ENCODE measurements around the gene NUPR2.
"Not testable (repeated sequence)": the region's sequence is repeated elsewhere in the genome, so short reads cannot be mapped to it uniquely, and the experiment has no call there.

NUPR2 gene

DNA sequence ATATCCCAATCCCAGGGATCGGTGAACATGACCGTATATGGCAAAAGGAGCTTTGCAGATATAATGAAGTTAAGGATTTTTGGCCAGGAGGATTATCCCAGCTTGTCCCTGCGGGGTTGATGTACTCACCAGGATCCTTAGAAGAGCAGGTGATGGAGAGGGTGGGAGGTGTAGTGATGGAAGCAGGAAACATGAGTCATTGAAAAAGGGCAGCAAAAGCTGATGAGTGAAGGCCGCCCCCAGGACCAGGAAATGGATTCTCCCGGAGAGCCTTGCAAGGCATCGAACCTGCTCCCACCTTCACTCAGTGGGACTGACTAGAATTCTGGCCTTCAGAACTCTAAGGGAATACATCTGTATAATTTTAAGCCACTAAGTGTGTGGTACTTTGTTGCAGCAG lies 5.2 kb upstream of the NUPR2 start:
- H3K27ac ChIP-seq = no peak overlapping the region
- peaks cover 17% of the 10 kb centered on the region for H3K27me3 ChIP-seq
- no peaks in the 10 kb centered on the region for H3K9me3 ChIP-seq
- TF ChIP-seq, protein P1, sequence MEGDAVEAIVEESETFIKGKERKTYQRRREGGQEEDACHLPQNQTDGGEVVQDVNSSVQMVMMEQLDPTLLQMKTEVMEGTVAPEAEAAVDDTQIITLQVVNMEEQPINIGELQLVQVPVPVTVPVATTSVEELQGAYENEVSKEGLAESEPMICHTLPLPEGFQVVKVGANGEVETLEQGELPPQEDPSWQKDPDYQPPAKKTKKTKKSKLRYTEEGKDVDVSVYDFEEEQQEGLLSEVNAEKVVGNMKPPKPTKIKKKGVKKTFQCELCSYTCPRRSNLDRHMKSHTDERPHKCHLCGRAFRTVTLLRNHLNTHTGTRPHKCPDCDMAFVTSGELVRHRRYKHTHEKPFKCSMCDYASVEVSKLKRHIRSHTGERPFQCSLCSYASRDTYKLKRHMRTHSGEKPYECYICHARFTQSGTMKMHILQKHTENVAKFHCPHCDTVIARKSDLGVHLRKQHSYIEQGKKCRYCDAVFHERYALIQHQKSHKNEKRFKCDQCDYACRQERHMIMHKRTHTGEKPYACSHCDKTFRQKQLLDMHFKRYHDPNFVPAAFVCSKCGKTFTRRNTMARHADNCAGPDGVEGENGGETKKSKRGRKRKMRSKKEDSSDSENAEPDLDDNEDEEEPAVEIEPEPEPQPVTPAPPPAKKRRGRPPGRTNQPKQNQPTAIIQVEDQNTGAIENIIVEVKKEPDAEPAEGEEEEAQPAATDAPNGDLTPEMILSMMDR (IDR thresholded peaks at IDR 0.05) = no peak
- no peaks in the 10 kb centered on the region for H3K36me3 ChIP-seq
- no peaks in the 10 kb centered on the region for H3K4me1 ChIP-seq (ENCODE audit: control insufficient read depth in 1 of 2, insufficient read depth in 1 of 2, low read depth in 1 of 2, low read length in 1 of 2)
- H3K4me3 ChIP-seq (ENCODE audit: low read depth in 1 of 2, low read length in 1 of 2) = no peak overlapping the region

DNA sequence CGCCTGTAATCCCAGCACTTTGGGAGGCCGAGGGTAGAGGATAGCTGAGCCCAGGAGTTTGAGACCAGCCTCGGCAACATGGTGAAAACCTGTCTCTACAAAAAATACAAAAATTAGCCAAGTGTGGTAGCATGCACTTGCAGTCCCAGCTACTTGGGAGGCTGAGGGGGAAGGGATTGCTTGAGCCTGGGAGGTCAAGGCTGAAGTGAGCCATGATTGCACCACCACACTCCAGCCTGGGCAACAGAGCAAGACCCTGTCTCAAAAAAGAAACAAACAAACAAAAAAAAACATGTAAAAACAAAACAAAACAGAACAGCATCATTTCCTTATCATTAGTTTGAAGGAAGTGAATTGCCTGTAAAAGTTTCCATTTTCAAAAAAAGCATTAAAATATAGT lies 4.0 kb downstream of the NUPR2 start:
- not testable (repeated sequence) for H3K36me3 ChIP-seq; H3K4me1 ChIP-seq (ENCODE audit: control insufficient read depth in 1 of 2, insufficient read depth in 1 of 2, low read depth in 1 of 2, low read length in 1 of 2); H3K27ac ChIP-seq; H3K4me3 ChIP-seq (ENCODE audit: low read depth in 1 of 2, low read length in 1 of 2); H3K9me3 ChIP-seq
- peaks cover 85% of the 10 kb centered on the region for H3K27me3 ChIP-seq

DNA sequence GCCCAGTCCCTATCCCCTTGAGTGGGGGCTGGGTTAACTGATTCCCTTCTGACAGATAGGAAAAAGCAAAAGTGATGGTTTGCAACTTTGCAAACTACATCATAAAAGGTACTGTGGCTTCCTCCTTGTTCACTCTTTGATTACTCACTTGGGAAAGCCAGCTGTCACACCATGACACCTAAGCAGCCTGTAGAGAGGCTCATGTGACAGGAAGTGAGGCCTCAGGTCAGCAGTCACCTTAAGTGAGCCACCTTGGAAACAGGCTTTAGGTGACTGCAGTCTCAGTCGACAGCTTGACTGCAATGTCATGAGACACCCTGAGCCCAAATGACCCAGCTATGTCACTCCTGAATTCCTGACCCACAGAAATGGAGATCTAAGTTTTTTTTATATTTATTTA lies 5.6 kb downstream of the NUPR2 start:
- no peak overlapping the region for H3K27ac ChIP-seq
- peaks cover 69% of the 10 kb centered on the region for H3K27me3 ChIP-seq
- peaks cover 9 to 16% of the 10 kb centered on the region in 2 experiments for H3K4me1 ChIP-seq (ENCODE audit: control insufficient read depth in 1 of 2, insufficient read depth in 1 of 2, low read depth in 1 of 2, low read length in 1 of 2)
- no peaks in the 10 kb centered on the region for H3K9me3 ChIP-seq
- no peaks in the 10 kb centered on the region for H3K36me3 ChIP-seq
- TF ChIP-seq, protein P1 (IDR thresholded peaks at IDR 0.05) = no peak
- no peak overlapping the region for H3K4me3 ChIP-seq (ENCODE audit: low read depth in 1 of 2, low read length in 1 of 2)

DNA sequence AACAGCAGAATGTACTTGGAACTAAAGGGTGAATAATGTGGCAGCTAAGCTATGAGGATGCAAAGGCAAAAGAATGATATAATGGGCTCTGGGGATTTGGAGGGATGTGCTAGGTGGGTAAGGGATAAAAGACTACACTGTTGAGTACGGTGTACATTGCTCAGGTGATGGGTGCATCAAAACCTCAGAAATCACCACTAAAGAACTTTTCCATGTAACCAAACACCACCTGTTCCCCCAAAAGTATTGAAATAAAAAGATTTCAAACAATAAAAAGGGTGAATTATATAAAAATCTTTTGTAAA lies 8.3 kb downstream of the NUPR2 start:
- Histone ChIP-seq H3K27ac (no peak overlapping the region), H3K9me3 (no peaks in the 10 kb centered on the region)
- TF ChIP-seq, protein P1 (IDR thresholded peaks at IDR 0.05) = no peak

DNA sequence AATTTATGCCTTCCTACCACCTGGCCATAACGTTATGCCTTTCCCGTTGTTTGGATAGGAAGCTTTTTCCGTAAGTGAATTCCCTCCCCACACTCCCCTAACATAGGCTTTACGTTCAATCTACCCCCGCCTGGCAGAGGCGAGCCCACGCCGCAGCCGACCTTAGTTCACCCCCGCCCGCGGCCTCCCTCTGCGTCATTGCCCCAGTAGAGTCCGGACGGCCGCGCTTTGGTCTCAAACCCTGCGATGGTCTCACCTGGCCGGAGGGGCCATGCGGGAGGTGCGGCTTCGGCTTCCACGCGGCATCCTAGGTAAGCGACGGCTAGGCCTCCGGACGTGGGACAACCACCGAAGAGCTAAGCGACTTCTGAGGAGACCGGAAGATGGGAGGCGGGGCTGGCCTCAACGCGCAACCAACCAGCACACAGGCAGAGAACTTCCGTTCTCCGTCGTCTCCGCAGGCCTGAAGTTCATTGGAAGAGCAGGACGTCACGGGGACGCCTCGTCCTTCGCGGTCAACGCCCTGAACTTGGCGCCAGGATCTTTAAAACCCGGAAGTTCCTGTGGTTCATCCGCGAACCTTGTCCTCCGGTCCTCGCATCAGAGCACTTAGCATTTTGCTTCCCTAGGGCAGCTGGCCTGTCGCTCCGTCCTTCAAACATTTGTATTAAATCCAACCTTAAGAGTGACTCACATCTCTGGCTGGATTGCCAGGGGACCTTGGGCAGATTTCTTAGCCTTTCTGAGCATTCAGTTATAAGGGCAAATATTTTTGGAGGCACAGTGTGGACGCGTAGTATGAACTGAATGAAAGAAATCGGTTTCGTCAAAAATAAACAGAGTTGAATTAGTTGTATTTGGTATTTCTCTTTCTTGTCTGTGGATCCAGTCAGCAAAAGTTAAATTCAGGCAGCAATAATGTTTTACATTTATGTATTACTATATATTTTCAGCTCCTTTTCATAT lies 9.8 kb downstream of the NUPR2 start, which contains the start of gene CHCHD2:
Gene CHCHD2, minus strand, starts transcription at position 369 of the 966 bp plus-strand sequence. Its CDS starts 63 bp downstream, at position 306.
- peaks cover 32% of the 10 kb centered on the region for H3K27me3 ChIP-seq
- TF ChIP-seq, protein P1 (IDR thresholded peaks at IDR 0.05) = peak; percentile 12

More for the DNA sequence above, 8.3 kb downstream of the NUPR2 start:
- peaks cover 45% of the 10 kb centered on the region for H3K27me3 ChIP-seq
- peak overlapping the region in 1 of 2 experiments; percentile 84 for H3K4me3 ChIP-seq (ENCODE audit: low read depth in 1 of 2, low read length in 1 of 2)
- peaks cover 18 to 23% of the 10 kb centered on the region in 2 experiments for H3K4me1 ChIP-seq (ENCODE audit: control insufficient read depth in 1 of 2, insufficient read depth in 1 of 2, low read depth in 1 of 2, low read length in 1 of 2)
- H3K36me3 ChIP-seq = peaks cover 15% of the 10 kb centered on the region

DNA sequence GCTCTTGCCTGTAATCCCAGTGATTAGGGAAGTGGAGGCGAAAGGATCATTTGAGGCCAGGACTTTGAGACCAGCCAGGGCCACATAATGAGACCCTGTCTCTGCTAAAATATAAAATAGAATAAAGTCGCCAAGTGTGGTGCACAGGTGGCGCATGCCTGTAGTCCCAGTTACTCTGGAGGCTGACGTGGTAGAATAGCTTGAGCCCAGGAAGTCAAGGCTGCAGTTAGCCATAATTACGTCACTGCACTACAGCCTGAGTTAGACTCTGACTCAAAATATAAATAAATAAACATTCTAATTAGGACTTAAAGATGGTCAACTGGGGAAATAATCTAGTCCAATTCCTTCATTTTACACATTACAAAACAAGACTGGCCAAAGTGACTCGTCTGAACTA lies 10.7 kb downstream of the NUPR2 start:
- H3K4me1 ChIP-seq (ENCODE audit: control insufficient read depth in 1 of 2, insufficient read depth in 1 of 2, low read depth in 1 of 2, low read length in 1 of 2) = peaks cover 18 to 23% of the 10 kb centered on the region in 2 experiments
- peaks cover 25% of the 10 kb centered on the region for H3K27me3 ChIP-seq
- TF ChIP-seq, protein P1 (IDR thresholded peaks at IDR 0.05) = no peak
- no peaks in the 10 kb centered on the region for H3K9me3 ChIP-seq
- peak overlapping the region; percentile 76 to 84 for H3K4me3 ChIP-seq (ENCODE audit: low read depth in 1 of 2, low read length in 1 of 2)
- peak overlapping the region; percentile 87 for H3K27ac ChIP-seq
- peaks cover 39% of the 10 kb centered on the region for H3K36me3 ChIP-seq

More for the DNA sequence above, 9.8 kb downstream of the NUPR2 start, which contains the start of gene CHCHD2:
- Histone ChIP-seq H3K27ac (peak within 1 kb of the TSS; percentile 87), H3K4me3 (ENCODE audit: low read depth in 1 of 2, low read length in 1 of 2) (peak within 1 kb of the TSS; percentile 76 to 84), H3K4me1 (ENCODE audit: control insufficient read depth in 1 of 2, insufficient read depth in 1 of 2, low read depth in 1 of 2, low read length in 1 of 2) (peaks cover 18 to 23% of the 10 kb centered on the region in 2 experiments), H3K9me3 (no peaks in the 10 kb centered on the region), H3K36me3 (peaks cover 30% of the 10 kb centered on the region)

DNA sequence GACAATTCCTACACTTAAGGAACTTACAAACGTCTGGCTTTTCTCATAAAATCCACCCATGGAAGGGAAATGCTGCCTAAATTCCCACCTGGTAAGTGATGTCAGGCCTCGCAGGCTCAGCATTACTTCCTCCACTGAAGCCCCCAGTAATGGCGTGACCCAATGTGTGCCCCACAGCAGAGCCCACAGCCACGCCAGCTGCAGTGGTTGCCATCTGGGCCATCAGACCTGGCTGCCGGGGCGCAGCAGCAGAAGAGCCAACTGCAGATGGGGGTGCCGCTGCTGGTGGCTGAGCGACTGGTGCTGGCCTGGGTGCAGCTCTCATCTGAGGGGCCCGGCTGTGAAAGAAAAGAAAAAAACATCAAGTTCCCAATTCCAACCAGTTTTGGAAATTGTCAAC lies 12.1 kb downstream of the NUPR2 start:
- not testable (repeated sequence) for H3K9me3 ChIP-seq; H3K27ac ChIP-seq; H3K4me3 ChIP-seq (ENCODE audit: low read depth in 1 of 2, low read length in 1 of 2)
- Histone ChIP-seq H3K27me3 (peaks cover 14% of the 10 kb centered on the region), H3K36me3 (peaks cover 52% of the 10 kb centered on the region), H3K4me1 (ENCODE audit: control insufficient read depth in 1 of 2, insufficient read depth in 1 of 2, low read depth in 1 of 2, low read length in 1 of 2) (peaks cover 18 to 23% of the 10 kb centered on the region in 2 experiments)
